HPDE6-E6E7 (cell line): Measurements from ENCODE around the gene TBC1D32.
"Not testable (repeated sequence)": the region's sequence is repeated elsewhere in the genome, so short reads cannot be mapped to it uniquely, and the experiment has no call there.

Source experiments
- DNase-seq: peaks from one replicate; pipeline ENCODE4 v3.0.0; 2011; ENCODE audit warnings: missing footprints; ENCODE audit errors: extremely low spot score

TBC1D32 gene

DNA sequence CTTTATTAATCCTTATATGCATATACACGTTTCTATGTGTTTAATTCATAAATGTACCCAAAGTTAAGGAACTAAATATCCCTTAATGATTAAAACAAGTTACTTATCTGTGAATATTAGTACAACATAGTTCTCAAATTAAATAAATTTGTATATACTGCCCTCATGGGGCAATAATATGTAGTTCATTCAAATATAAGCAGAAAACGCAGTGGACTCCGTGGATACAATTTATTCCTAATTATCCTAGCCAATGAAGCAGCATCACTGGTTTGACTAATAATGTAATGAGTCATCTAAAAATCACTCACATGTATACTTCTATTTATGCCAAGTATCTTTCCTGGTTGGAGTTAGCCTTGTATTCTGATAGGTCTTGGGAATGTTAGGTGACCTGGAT lies 111.6 kb downstream of the TBC1D32 start:
- peak; percentile 10 for DNase-seq

- DNase-seq, result no peak
Observed at GRCh38 chr6:121216928-121217327, 117.4 kb downstream of the TBC1D32 start.

GRCh38 chr6:121213341-121213740 lies 120.9 kb downstream of the TBC1D32 start:
- DNase-seq, result not testable (repeated sequence)

DNA sequence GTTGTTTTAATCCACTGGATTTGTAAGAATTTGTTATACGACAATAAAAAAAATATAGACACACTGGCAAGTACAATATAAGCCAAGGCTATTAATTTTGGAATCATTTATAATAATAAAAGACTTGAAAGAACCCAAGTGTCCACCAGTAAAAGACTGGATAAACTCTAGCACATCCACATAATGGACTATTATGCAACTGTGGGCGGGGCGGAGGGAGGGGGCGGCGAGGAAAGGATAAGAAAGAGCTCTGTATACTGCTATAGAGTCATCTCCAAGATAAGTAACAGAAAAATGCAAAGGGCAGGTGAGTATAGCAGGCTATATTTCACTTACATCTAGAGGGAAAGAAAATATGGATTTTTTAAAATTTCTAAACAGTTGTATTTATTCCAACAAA lies 123.3 kb downstream of the TBC1D32 start:
- no peak for DNase-seq

DNA sequence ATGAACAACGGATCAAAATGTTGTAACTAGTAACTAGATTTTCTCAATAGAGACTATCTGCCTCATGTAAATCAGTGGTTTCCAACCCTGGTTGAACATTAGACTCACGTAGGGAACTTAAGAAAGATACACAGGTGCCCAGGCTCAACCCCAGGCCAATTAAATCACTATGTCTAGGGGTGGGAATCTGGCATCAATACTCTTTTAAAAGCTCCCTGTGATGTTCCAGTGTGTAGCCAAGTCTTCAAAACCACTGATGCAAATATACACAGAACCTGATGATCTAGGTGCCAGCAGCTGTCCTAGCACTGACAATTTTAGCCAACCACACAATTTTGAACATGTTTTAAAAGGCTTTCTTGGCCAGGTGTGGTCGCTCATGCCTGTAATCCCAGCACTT lies 128.7 kb downstream of the TBC1D32 start:
- DNase-seq, result no peak

DNA sequence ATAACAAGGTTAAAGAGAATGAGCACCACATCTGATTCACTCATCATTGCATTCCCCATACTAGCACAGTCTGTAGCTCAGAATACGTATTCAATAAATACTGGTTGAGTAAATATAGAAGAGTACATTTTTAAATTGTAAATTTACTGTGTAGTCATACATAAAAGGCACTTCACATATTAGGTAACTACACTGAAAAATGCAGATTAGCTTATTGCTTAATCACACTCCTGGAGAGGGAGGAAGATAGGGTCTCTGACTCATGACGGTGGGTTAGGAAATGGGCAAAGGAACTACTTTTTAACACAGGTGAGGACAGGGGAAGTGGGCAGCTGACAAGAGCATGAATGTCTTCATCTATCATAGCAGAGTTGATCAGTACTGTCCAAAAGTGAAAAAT lies 133.2 kb downstream of the TBC1D32 start:
- DNase-seq, result no peak

DNA sequence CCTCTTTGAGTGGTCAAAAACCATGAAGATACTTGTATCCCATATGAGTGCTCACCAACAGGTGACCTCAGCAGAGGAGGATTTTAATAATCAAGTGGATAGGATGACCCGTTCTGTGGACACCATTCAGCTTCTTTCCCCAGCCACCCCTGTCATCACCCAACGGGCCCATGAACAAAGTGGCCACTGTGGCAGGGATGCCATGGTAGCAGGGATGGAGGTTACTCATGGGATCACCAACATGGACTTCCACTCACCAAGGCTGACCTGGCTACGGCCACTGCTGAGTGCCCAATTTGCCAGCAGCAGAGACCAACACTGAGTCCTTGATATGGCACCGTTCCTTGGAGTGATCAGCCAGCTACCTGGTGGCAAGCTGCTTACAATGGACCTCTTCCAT lies 138.2 kb downstream of the TBC1D32 start:
- not testable (repeated sequence) for DNase-seq

GRCh38 chr6:121190122-121190521 lies 144.2 kb downstream of the TBC1D32 start:
- DNase-seq, result no peak

- no peak for DNase-seq
Observed at GRCh38 chr6:121188356-121188755, 145.9 kb downstream of the TBC1D32 start.

GRCh38 chr6:121187833-121188200 lies 146.5 kb downstream of the TBC1D32 start:
- DNase-seq, result no peak

GRCh38 chr6:121187200-121187832 lies 147.0 kb downstream of the TBC1D32 start:
- DNase-seq, result no peak

DNA sequence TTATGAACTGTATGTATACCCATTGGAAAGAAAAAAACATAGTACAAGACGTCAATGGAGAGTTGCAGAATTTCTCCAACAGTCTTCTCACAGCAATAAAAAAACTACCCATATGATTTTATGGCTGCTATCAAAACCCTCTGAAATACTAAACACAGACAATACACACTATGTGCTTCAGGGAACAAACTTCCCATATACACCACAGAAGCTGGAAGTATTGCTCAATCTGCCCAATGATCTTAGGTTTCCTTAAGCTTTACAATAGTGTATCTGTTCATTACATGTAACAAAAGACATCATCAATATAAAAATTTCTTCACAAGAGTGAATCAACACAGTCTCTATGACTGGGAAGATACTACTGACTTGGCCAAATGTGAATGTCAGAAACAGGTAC lies 150.5 kb downstream of the TBC1D32 start:
- no peak for DNase-seq

GRCh38 chr6:121175827-121176226 lies 158.5 kb downstream of the TBC1D32 start:
- DNase-seq, result no peak

DNA sequence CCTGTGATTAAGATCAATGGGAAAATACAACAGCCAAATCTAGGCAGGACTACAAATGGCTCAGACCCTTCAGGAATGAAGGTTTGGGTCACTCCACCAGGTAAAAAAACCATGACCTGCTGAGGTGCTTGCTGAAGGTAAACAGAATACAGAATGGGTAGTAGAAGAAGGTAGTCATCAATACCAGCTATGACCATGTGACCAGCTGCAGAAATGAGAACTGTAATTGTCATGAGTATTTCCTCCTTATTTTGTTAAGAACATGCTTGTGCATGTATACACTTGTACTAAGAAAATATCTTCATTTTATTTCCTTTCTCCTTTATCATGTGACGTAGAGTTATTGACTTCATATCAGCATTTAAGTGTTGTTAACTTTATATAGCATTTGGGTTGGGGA lies 161.8 kb downstream of the TBC1D32 start:
- not testable (repeated sequence) for DNase-seq

- DNase-seq, result no peak
Observed at GRCh38 chr6:121171879-121172278, 162.4 kb downstream of the TBC1D32 start.

- DNase-seq, result no peak
Observed at GRCh38 chr6:121161886-121162285, 172.4 kb downstream of the TBC1D32 start.

DNA sequence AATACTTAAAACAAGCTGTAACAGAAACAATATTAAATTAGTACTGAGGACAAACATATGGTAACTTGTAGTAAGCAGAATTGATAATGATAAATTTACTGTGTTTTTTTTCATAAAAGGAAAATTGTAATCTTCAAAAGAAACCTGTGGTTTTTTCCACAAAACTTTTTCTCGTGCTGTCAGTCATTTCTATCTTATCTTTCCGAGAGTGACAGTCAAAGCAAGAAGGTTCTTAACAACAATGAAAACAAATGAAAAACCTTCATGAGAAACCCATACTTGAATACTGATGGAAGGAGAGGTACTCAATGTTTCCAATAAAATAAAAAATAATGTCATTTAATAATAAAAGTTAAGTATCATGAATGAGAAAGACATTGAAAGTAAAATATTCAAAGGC lies 174.0 kb downstream of the TBC1D32 start:
- no peak for DNase-seq

GRCh38 chr6:121158891-121159290 lies 175.4 kb downstream of the TBC1D32 start:
- DNase-seq, result no peak

DNA sequence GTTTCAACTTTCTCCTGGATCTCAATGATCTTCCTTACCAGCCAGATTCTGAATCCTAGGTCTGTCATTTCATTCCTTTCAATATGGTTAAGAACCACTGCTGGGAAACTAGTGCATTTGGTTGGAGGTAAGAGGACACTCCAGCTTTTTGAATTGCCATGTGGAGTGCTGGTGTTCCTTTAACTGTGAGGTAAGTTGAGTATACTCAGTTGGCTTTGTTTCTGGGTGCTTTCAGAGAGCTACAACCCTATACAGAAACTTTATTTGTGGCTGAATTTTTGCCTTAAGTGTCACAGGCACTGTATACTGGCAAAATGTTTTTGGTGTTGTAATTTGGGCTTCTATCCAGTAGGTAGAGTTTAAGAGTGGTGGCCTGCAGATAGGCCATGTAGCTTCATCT lies 175.8 kb downstream of the TBC1D32 start:
- DNase-seq, result no peak

DNA sequence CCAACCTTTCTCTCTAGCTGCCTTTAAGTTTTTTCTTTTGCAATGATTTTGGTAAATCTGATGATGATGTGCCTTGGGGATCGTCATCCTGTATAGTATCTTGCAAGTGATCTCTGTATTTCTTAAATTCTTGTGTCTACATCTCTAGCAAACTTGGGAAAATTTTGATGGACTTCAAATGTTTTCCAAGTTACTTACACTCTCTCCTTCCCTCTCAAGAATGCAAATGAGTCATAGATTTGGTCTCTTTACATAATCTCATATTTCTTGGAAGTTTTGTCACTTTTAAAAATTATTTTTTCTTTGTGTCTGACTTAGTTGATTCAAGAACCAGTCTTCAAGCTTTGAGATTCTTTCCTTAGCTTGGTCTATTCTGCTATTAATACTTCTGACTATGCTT lies 176.4 kb downstream of the TBC1D32 start:
- DNase-seq, result no peak

GRCh38 chr6:121143476-121143875 lies 190.8 kb downstream of the TBC1D32 start:
- DNase-seq, result peak; percentile 3

DNA sequence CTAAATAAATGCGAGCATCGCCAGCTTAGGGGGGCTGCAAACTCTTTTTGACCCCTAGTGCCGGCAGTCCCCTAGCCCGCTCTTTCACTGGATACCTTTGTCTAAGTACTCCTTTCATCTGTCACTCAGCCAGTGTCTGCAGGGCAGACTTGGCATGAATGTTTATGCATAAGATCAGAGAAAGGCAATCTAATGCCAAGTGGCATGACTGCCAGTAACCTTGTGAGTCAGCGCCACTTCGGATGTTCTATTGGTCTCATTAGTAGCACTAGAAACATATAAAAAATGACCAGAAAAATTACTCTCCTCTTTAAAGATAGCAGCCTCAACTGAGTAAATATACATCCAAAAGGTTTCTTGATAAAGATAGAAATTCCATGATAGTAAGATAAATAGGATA lies 192.2 kb downstream of the TBC1D32 start:
- no peak for DNase-seq

DNA sequence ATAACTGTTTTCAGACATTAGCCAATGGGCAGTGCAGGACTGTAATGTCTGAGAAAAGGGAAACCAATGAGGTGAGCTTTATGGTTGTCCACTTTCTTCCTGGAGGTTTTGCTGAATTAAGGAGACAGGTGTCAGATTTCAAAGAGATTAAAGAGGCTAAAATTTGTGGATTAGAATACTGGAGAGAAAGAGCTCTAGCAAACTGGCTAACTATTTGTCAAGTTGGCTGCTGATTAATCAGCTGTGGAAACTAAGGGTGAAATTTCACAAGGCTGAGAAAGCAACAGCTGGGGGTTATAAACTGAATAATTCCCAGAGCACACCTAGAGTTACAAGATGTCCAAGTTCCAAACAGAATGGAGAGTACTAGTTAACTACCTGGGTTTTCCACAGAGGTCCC lies 198.9 kb downstream of the TBC1D32 start:
- DNase-seq, result no peak

GRCh38 chr6:121134922-121135321 lies 199.4 kb downstream of the TBC1D32 start:
- no peak for DNase-seq
